ENCODE data around the gene TACC2. TPM values are rescaled to one million over a fixed set of nuclear protein-coding genes. Genes with fewer than 3 reads are reported as not detected.

Gene TACC2
- total and polyA plus RNA-seq, 12 donors, result 68.1 to 451 (median 364) TPM

DNA sequence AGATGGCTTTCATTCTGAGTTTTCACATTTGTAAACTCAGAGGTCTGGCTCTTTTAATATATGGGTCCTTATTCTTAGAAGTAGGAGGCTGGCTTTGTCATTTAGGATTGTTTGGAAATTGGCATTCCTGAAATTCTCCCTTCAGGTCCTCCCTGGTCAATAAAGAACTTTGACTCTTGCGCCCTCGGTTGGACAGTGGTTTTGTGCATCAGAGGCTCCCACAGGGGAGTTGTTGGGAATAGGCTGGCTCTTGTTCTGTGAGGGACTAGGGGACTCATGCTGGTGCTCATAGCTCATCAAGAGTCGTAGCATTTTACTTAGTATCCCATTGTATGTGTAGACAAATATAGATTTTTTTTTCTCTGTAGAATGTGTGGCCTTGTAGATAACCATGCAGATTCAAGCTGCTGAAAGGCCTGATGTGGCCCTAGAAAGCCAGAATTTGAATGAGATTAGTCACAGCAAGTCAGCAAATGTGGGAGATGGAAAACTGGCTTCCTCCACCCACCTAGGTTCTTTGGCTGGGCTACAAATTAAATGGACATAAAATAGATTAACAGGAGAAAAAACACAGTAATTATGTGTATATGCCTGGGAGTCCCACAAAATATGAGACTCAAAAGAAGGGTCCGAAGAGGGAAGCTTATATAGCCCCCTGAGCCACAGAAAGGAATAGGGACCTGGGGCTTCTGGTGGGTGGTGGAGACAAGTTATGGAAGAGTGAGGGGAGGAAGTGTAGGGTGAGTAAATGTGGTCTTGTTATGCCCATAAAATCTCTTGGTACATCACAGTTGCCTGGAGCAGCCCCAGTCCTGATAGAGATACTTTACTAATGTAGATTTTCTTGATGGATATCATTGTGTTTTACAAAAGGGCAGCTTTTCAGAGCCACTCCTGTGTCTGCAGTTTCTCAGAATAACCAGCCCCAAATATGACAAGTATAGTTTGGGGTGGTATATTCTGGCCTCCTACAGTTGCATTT, 187.6 kb downstream of the TACC2 start:
- TF ChIP-seq, protein P1, sequence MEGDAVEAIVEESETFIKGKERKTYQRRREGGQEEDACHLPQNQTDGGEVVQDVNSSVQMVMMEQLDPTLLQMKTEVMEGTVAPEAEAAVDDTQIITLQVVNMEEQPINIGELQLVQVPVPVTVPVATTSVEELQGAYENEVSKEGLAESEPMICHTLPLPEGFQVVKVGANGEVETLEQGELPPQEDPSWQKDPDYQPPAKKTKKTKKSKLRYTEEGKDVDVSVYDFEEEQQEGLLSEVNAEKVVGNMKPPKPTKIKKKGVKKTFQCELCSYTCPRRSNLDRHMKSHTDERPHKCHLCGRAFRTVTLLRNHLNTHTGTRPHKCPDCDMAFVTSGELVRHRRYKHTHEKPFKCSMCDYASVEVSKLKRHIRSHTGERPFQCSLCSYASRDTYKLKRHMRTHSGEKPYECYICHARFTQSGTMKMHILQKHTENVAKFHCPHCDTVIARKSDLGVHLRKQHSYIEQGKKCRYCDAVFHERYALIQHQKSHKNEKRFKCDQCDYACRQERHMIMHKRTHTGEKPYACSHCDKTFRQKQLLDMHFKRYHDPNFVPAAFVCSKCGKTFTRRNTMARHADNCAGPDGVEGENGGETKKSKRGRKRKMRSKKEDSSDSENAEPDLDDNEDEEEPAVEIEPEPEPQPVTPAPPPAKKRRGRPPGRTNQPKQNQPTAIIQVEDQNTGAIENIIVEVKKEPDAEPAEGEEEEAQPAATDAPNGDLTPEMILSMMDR (IDR thresholded peaks at IDR 0.05), result no peak
- no peak overlapping the region for H3K27ac ChIP-seq
- H3K9me3 ChIP-seq, result no peaks in the 10 kb centered on the region
- no peaks in the 10 kb centered on the region for H3K27me3 ChIP-seq
- DNase-seq, result no peak
- peaks cover 12 to 35% (median 33%) of the 10 kb centered on the region in 9 donors for H3K4me1 ChIP-seq
- WGBS, 2 donors, result 86 to 87% methylated on average over 4 of the region's 4 CpGs
- no peak overlapping the region for H3K4me3 ChIP-seq
- H3K36me3 ChIP-seq, result no peaks in the 10 kb centered on the region
- ATAC-seq, result no peak
- intact Hi-C loops (cut with DNase I), result no loop called here

DNA sequence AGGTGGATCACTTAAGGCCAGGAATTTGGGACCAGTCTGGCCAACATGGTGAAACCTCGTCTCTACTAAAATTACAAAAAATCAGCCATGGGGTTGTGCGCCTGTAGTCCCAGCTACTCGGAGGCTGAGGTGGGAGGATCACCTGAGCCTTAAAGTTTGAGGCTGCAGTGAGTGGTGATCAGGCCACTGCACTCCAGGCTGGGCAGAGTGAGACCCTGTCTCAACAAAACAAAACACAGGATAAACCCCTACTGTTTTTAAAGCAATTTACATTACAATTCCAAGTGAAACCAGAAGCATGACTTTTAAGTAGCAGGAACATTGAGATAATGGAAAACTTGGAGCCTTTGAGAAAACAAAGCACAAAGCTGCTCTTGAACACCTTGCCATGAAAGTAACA, 189.7 kb downstream of the TACC2 start:
- WGBS, 2 donors, result 92 to 99% methylated on average over 3 of the region's 3 CpGs
- intact Hi-C loops (cut with DNase I), result no loop called here
- Histone ChIP-seq H3K9me3 (no peaks in the 10 kb centered on the region), H3K27me3 (no peaks in the 10 kb centered on the region), H3K36me3 (no peaks in the 10 kb centered on the region), H3K4me1 (peaks cover 10 to 35% (median 33%) of the 10 kb centered on the region in 9 donors), H3K27ac (no peak overlapping the region), H3K4me3 (no peak overlapping the region)
- no peak for DNase-seq
- TF ChIP-seq, protein P1 (IDR thresholded peaks at IDR 0.05), result no peak
- no peak for ATAC-seq

DNA sequence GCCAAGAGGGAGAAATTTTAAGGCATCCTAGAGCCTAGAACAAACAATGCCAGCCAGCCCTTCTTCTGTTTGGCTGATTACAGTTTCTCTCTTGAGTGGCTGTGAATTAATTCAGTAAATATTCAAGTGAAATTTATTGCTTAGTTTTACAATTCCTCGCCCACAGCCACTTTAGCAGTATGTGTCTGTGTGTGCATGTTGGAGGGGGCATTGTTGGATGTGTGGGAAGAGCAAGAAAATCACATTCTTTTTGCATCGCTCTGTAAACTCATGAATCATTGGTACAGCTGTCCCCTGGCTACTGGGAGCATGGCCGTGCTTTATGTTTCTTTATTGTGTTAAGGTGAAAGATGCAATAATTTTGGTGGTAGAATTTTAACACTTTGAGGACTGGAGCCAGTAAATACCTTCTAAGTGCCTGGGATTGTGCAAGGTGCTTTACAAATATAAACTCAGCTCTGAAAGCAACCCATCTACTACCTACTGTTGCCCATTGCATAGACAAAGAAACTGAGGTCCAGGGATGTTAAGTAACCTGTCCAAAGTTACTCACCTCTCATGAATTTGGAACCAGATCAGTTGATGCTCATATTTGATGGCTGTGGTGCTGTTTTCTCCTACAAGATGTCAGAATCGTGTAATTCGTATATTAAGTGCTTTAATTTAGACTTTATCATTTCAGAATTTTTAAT, 192.2 kb downstream of the TACC2 start:
- WGBS, 2 donors, result 82 to 83% methylated on average over 5 of the region's 5 CpGs
- Histone ChIP-seq H3K9me3 (no peaks in the 10 kb centered on the region), H3K27me3 (no peaks in the 10 kb centered on the region), H3K4me1 (peaks cover 13 to 40% (median 35%) of the 10 kb centered on the region in 9 donors), H3K4me3 (no peak overlapping the region), H3K36me3 (peaks cover 0 to 5% (median 0%) of the 10 kb centered on the region in 9 donors), H3K27ac (peak overlapping the region in 2 of 10 donors; percentile 17 to 23)
- intact Hi-C loops (cut with DNase I), result loop anchor here in 1 of 10 donors (5.0 kb wide), 1 partner anchor 39 kb away; no protein-coding TSS in a partner anchor
- TF ChIP-seq, protein P1 (IDR thresholded peaks at IDR 0.05), result no peak
- DNase-seq, result no peak
- ATAC-seq, result no peak

DNA sequence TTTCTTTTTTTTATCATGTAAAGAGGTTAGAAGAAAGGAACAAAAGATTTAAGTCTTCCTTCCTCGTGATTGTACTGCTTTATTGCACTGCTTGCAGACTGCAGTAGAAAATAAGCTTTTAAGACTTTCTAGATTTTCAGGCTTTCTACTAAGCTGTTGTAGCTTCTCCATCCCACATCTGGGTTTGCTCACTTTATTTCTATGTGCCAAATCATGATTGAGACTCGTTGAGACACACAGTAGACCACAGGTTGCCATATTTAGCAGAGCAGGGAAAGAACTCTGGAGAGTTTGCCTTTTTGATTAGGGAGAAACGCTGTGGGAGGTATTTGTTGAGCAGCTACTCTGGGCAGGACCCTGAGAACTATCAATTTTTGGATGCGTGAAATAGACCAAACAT, 192.9 kb downstream of the TACC2 start:
- H3K4me3 ChIP-seq, result no peak overlapping the region
- intact Hi-C loops (cut with DNase I), result loop anchor here in 1 of 10 donors (5.0 kb wide), 1 partner anchor 40 kb away; no protein-coding TSS in a partner anchor
- H3K27me3 ChIP-seq, result no peaks in the 10 kb centered on the region
- peak overlapping the region in 5 of 10 donors; percentile 17 to 37 (median 28) for H3K27ac ChIP-seq
- DNase-seq (no peak), ATAC-seq (no peak)
- WGBS, 2 donors, result 32 to 38% methylated on average over 4 of the region's 4 CpGs
- TF ChIP-seq, protein P1 (IDR thresholded peaks at IDR 0.05), result no peak
- H3K4me1 ChIP-seq, result peaks cover 13 to 44% (median 37%) of the 10 kb centered on the region in 9 donors
- peaks cover 0 to 8% (median 0%) of the 10 kb centered on the region in 9 donors for H3K36me3 ChIP-seq
- H3K9me3 ChIP-seq, result no peaks in the 10 kb centered on the region
